Smooth muscle cell (in vitro differentiated cells): ENCODE data around the gene P2RY11. TPM values are rescaled to one million over a fixed set of nuclear protein-coding genes. Genes with fewer than 3 reads are reported as not detected.

Experiments
- DNase-seq: peaks from one replicate; lab custom pipeline; 2025; ENCODE audit not compliant: unreplicated experiment; lab: John Stamatoyannopoulos, UW
- H2AFZ ChIP-seq: fragments of 200-600 bp; sonication (generic); 2 replicates; pipeline ENCODE4 v1.6.0; 2016; ENCODE audit warnings: antibody characterized with exemption, low read depth, mild to moderate bottlenecking
- H3F3A ChIP-seq: fragments of 200-600 bp; sonication (generic); 2 replicates; pipeline ENCODE4 v1.6.0; 2017; ENCODE audit warnings: antibody characterized with exemption, low read depth
- H3K27ac ChIP-seq: fragments of 200-600 bp; sonication (generic); 2 replicates; pipeline ENCODE4 v1.5.1; 2016; ENCODE audit warnings: low read depth, mild to moderate bottlenecking
- H3K27me3 ChIP-seq: fragments of 200-600 bp; sonication (generic); 2 replicates; pipeline ENCODE4 v1.6.1; 2016; ENCODE audit warnings: low read depth, mild to moderate bottlenecking
- H3K36me3 ChIP-seq: fragments of 200-600 bp; sonication (generic); 2 replicates; pipeline ENCODE4 v1.5.1; 2016; ENCODE audit warnings: low read depth
- H3K4me1 ChIP-seq: fragments of 200-600 bp; sonication (generic); 2 replicates; pipeline ENCODE4 v1.5.1; 2016; ENCODE audit warnings: low read depth
- H3K4me2 ChIP-seq: fragments of 200-600 bp; sonication (generic); 2 replicates; pipeline ENCODE4 v1.6.0; 2016; ENCODE audit warnings: mild to moderate bottlenecking
- H3K4me3 ChIP-seq: fragments of 200-600 bp; sonication (generic); 2 replicates; pipeline ENCODE4 v1.5.1; 2016; ENCODE audit warnings: mild to moderate bottlenecking
- H3K79me2 ChIP-seq: fragments of 200-600 bp; sonication (generic); 2 replicates; pipeline ENCODE4 v1.6.0; 2016; ENCODE audit warnings: low read depth, mild to moderate bottlenecking
- H3K9ac ChIP-seq: fragments of 200-600 bp; sonication (generic); 2 replicates; pipeline ENCODE4 v1.6.0; 2016; ENCODE audit warnings: low read depth
- H3K9me3 ChIP-seq: fragments of 200-600 bp; sonication (generic); replicated peaks from 2 replicates; pipeline ENCODE4 v1.5.1; 2016; ENCODE audit warnings: low read depth
- H4K20me1 ChIP-seq: fragments of 200-600 bp; sonication (generic); 2 replicates; pipeline ENCODE4 v1.6.0; 2016; ENCODE audit warnings: low read depth
- WGBS: methylation state at CpG from one replicate; pipeline ENCODE4 v1.1.7; 2016; ENCODE audit warnings: low lambda C conversion rate; 5-methylcytosine and 5-hydroxymethylcytosine counted together
- polyA plus RNA-seq: library from polyadenylated mRNA; unstranded; fragments of >200 nt; fragmentation: Nextera tagmentation; extraction: Ambion mirVana; gene quantifications from 2 replicates; pipeline ENCODE4 v1.2.1, GENCODE V29; 2016
- total RNA-seq: library from RNA; depleted of rRNA; stranded (reverse); fragments of >200 nt; gene quantifications from 2 replicates; pipeline ENCODE4 v1.2.3, GENCODE V29; 2014
- TF ChIP-seq, protein P1 (sequence below): fragments of 200-600 bp; sonication (generic); IDR thresholded peaks from 2 replicates; pipeline ENCODE4 v1.5.1; 2017; ENCODE audit warnings: borderline replicate concordance, mild to moderate bottlenecking, antibody characterized with exemption; ENCODE audit not compliant: insufficient read depth, poor library complexity, severe bottlenecking

The P2RY11 gene
- total and polyA plus RNA-seq, 2 experiments from 2014 or later, result 1.5 to 3.8 TPM

DNA sequence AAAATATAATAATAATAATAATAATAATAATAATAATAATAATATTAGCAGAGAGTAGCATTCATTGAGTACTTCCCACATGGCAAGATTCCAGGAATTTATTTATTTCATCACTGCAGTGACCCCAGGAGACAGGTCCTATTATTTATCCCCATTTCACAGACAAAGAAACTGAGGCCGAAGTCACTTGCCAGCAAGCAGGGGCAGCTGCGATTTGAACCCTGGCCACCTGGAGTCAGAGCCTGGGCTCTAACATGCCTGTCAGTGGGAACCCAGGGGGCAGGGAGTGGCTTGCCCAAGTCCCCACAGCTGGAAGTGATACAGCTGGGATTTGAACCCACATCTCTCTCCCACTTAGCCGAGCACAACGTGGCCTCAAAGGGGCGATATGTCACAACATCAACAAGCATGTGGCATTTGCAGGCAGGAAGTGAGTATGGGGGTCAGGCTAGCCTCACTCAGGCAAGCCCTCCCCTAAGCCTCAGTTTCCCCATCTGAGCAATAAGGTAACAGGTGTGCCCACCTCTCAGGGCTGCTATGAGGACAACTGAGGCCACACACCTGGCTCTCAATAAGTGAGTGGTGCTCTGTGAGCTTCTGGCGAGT, 22.4 kb upstream of the P2RY11 start:
- DNase-seq, result no peak
- Histone ChIP-seq H3K79me2 (no peaks in the 10 kb centered on the region), H3K4me3 (no peak overlapping the region), H3K9ac (no peak overlapping the region), H3K27me3 (peaks cover 5% of the 10 kb centered on the region), H2AFZ (no peak overlapping the region), H3K4me2 (no peak overlapping the region), H3K4me1 (no peaks in the 10 kb centered on the region), H3K36me3 (no peaks in the 10 kb centered on the region), H4K20me1 (no peaks in the 10 kb centered on the region), H3K9me3 (no peaks in the 10 kb centered on the region), H3F3A (no peaks in the 10 kb centered on the region), H3K27ac (no peak overlapping the region)
- TF ChIP-seq, protein P1, sequence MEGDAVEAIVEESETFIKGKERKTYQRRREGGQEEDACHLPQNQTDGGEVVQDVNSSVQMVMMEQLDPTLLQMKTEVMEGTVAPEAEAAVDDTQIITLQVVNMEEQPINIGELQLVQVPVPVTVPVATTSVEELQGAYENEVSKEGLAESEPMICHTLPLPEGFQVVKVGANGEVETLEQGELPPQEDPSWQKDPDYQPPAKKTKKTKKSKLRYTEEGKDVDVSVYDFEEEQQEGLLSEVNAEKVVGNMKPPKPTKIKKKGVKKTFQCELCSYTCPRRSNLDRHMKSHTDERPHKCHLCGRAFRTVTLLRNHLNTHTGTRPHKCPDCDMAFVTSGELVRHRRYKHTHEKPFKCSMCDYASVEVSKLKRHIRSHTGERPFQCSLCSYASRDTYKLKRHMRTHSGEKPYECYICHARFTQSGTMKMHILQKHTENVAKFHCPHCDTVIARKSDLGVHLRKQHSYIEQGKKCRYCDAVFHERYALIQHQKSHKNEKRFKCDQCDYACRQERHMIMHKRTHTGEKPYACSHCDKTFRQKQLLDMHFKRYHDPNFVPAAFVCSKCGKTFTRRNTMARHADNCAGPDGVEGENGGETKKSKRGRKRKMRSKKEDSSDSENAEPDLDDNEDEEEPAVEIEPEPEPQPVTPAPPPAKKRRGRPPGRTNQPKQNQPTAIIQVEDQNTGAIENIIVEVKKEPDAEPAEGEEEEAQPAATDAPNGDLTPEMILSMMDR, result no peak
- 91% methylated on average over 6 of the region's 6 CpGs for WGBS

DNA sequence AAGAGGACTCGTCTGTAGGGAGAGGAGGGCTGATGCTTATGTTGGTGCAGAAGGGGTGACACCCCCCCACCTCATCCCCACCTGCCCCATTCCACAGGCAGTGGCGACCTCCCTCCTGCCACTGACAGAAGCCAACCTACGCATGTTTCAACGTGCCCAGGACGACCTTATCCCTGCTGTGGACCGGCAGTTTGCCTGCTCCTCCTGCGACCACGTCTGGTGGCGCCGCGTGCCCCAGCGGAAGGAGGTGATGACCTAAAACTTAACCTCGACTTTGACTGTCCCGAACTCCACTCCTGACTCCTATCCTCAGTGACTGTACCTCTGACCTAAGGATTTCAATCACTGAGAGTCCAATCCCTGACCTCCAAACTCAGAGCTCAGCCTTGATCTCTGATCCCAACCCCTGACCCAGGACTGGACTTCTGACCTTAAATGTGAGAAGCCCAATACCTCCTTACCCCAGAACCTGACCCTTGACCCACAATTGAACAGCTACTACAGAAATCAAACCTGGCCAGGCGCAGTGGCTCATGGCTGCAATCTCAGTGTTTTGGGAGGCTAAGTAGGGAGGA, 21.6 kb upstream of the P2RY11 start:
- Histone ChIP-seq H3K9ac (no peak overlapping the region), H3K79me2 (no peaks in the 10 kb centered on the region), H3K36me3 (no peaks in the 10 kb centered on the region), H3K27ac (no peak overlapping the region), H3F3A (no peaks in the 10 kb centered on the region), H3K9me3 (no peaks in the 10 kb centered on the region), H4K20me1 (no peaks in the 10 kb centered on the region), H3K4me2 (no peak overlapping the region), H3K4me3 (no peak overlapping the region), H2AFZ (no peak overlapping the region), H3K4me1 (no peaks in the 10 kb centered on the region), H3K27me3 (peaks cover 5% of the 10 kb centered on the region)
- no peak for DNase-seq
- TF ChIP-seq, protein P1, result no peak
- 88% methylated on average over 15 of the region's 15 CpGs for WGBS

- H3K27ac ChIP-seq, result no peak overlapping the region
- H2AFZ ChIP-seq, result no peak overlapping the region
- H3K27me3 ChIP-seq, result no peaks in the 10 kb centered on the region
- H3K9me3 ChIP-seq, result no peaks in the 10 kb centered on the region
- H3K79me2 ChIP-seq, result no peaks in the 10 kb centered on the region
- H3K4me1 ChIP-seq, result no peaks in the 10 kb centered on the region
- peaks cover 9% of the 10 kb centered on the region for H3F3A ChIP-seq
- H4K20me1 ChIP-seq, result no peaks in the 10 kb centered on the region
- no peak overlapping the region for H3K9ac ChIP-seq
- H3K4me2 ChIP-seq, result no peak overlapping the region
- no peaks in the 10 kb centered on the region for H3K36me3 ChIP-seq
- TF ChIP-seq, protein P1, result no peak
- WGBS, result 96% methylated on average over 11 of the region's 17 CpGs
- H3K4me3 ChIP-seq, result no peak overlapping the region
- DNase-seq, result no peak
These were observed 20.2 kb upstream of the P2RY11 start for GRCh38 chr19:10091370-10091687.
